Measurements from ENCODE around the gene TRIO. TPM values are rescaled to one million over a fixed set of nuclear protein-coding genes. Genes with fewer than 3 reads are reported as not detected.

TRIO gene
- total and polyA plus RNA-seq, 2 donors (not counting 3 experiments of a cell fraction or from before 2014, with no cell fraction given), result 82.9 to 248 TPM

DNA sequence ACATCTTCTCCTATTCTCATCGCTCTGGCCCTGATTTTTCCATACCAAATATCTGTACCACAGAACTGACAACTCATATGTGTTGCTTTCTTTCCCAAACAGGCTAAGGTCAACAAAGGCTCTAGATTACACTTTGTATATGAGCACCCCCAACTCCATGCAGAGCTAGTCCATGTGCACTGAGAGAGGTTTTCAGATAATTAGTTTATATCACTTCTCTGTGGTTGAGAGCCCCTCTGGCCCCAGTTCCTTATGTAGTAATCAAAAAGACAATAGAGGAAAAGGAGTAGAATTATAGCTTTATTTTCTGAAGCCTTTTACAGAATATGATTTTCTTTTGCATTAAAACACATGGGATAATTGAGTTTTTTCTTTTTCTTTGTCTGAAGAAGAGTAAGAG lies 120.0 kb downstream of the TRIO start:
- Histone ChIP-seq H3K9me3 (replicated peaks; ENCODE audit: control insufficient read depth, insufficient read depth, low read length) (no peaks in the 10 kb centered on the region), H2AFZ (ENCODE audit: low read depth, low read length) (no peak overlapping the region), H3K79me2 (ENCODE audit: control insufficient read depth, insufficient read depth, low read length) (peaks cover 89% of the 10 kb centered on the region), H4K20me1 (replicated peaks; ENCODE audit: control insufficient read depth, extremely low read depth, insufficient read depth, low read length) (no peaks in the 10 kb centered on the region), H3K4me2 (ENCODE audit: insufficient read depth, low read length) (no peak overlapping the region), H3K9me1 (replicated peaks; ENCODE audit: control insufficient read depth, extremely low read depth, insufficient read depth, low read length) (no peaks in the 10 kb centered on the region), H3K4me1 (ENCODE audit: control insufficient read depth, extremely low read depth, insufficient read depth, low read length) (peaks cover 67% of the 10 kb centered on the region), H3K4me3 (replicated peaks in 1 of 3; ENCODE audit: insufficient read depth in 1 of 3, low read depth in 1 of 3, low read length in 3 of 3) (no peak overlapping the region), H3K36me3 (ENCODE audit: control insufficient read depth in 2 of 2, extremely low read depth in 1 of 2, insufficient read depth in 2 of 2, low read length in 2 of 2) (no peaks in the 10 kb centered on the region), H3K27ac (ENCODE audit: insufficient read depth, low read depth, low read length) (no peak overlapping the region), H3K9ac (replicated peaks; ENCODE audit: extremely low read depth, insufficient read depth, low read length) (no peak overlapping the region), H3K27me3 (ENCODE audit: control insufficient read depth in 2 of 2, insufficient read depth in 2 of 2, low read length in 2 of 2) (no peaks in the 10 kb centered on the region)
- CTCF ChIA-PET, result interaction anchor here (0.9 kb wide), 1 partner anchor 17 kb away, joined by 3 read pairs; no protein-coding TSS in a partner anchor
- BruUV-seq (replicated peaks), result no TSS peak
- dilution Hi-C loops (cut with MboI; ENCODE audit: extremely low pct_ligation_motif_present, low sequenced_read_pairs), result loop anchor here (25.0 kb wide), 1 partner anchor 126 kb away; the partner anchor contains the start of gene TRIO
- POLR2A ChIA-PET, result no interaction called here
- TF ChIP-seq EZH2 (IDR thresholded peaks at IDR 0.05; ENCODE audit: borderline replicate concordance, low read depth, low read length, severe bottlenecking) (no peak), POLR2AphosphoS5 (IDR thresholded peaks at IDR 0.05; ENCODE audit: insufficient read depth, low read depth, low read length) (no peak), MYC (IDR thresholded peaks at IDR 0.05; ENCODE audit: low read depth, low read length) (no peak), GATA2 (IDR thresholded peaks at IDR 0.05; ENCODE audit: insufficient read depth, insufficient read length, low read depth, low read length) (no peak), FOS (IDR thresholded peaks at IDR 0.05; ENCODE audit: borderline replicate concordance, insufficient read depth, low read length) (no peak), CTCF (IDR thresholded peaks at IDR 0.05; ENCODE audit: extremely low read depth in 1 of 2, insufficient read depth in 1 of 2, low read depth in 1 of 2, low read length in 2 of 2) (no peak), POLR2A (IDR thresholded peaks at IDR 0.05; ENCODE audit: low read depth, low read length) (no peak)
- FAIRE-seq, result no peak
- DNase-seq (ENCODE audit: low read depth, low spot score), result no peak
- intact Hi-C loops (cut with micrococcal nuclease), result no loop called here
